ENCODE data around the gene PFKFB4.

The PFKFB4 gene

DNA sequence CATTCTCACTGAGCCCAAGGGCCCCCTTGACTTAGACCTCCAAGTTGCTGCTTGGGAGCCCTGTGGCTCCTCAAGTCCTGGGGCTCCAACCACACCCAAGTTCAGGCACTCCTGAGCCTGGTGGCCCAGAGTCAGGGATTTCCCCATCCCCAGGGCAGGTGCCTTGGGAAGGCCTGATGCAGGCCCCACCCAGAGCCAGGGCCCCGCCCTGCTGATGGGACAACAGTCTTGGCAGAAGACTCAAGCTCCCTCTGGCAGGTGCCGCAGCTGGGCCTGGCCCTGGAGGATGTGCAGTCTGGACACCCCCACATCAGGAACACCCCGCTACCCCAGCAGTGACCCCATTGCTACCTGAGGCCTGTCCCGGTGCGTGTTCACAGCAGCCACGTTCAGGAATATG lies 35.0 kb downstream of the PFKFB4 start:
- DNase-seq (ENCODE audit: low spot score), result no peak
- TF ChIP-seq, protein P1, sequence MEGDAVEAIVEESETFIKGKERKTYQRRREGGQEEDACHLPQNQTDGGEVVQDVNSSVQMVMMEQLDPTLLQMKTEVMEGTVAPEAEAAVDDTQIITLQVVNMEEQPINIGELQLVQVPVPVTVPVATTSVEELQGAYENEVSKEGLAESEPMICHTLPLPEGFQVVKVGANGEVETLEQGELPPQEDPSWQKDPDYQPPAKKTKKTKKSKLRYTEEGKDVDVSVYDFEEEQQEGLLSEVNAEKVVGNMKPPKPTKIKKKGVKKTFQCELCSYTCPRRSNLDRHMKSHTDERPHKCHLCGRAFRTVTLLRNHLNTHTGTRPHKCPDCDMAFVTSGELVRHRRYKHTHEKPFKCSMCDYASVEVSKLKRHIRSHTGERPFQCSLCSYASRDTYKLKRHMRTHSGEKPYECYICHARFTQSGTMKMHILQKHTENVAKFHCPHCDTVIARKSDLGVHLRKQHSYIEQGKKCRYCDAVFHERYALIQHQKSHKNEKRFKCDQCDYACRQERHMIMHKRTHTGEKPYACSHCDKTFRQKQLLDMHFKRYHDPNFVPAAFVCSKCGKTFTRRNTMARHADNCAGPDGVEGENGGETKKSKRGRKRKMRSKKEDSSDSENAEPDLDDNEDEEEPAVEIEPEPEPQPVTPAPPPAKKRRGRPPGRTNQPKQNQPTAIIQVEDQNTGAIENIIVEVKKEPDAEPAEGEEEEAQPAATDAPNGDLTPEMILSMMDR (IDR thresholded peaks at IDR 0.05; ENCODE audit: extremely low read depth, missing control alignments), result no peak

DNA sequence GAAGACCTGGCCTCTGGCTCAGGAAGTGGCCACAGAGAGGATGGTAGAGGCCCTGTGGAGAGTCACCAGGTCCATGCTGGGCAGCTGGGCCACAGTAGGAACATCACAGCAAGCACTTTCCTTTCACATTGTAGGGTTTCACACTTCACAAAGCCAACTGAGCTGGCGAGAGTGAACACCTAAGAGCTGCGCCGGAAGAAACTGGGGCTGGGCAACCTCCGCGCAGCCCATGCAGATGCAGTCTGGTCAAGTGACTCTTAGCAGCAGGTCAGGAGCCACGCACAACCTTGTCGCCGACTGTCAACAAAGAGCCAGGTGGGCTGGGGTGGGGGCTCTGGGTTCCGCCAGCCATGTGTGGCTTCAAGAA lies 37.3 kb downstream of the PFKFB4 start:
- DNase-seq (ENCODE audit: low spot score), result no peak
- TF ChIP-seq, protein P1 (IDR thresholded peaks at IDR 0.05; ENCODE audit: extremely low read depth, missing control alignments), result no peak

DNA sequence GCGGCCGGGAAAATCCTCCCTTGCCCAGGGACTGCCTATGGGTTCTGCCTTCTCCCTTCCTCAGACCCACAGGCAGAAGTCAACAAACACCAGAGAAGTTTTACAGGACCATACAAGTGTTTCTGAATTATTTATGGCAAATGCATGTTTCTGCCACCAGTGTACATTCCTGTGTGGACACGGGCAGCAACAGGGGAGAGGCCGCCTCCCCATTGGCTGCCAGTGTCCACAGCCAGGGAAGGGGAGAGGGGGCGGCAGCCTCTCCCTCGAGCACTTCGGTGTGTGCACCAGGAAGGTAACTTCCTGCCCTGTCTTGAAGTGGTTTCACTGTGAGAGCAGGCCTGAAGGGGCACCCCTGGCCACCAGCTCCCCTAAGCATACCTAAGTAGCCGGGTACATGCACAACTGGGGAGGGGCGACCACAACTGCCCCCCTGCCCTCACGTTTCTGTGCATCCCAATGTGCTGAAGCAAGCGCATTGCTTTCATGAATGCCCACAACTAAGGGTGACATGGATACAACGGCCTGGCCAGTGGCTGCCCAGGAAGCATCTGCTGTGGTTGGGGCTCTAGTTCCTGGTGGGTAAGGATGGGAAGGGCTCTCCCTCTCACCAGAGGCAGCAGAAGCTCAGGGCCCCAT lies 37.8 kb downstream of the PFKFB4 start:
- no peak for DNase-seq (ENCODE audit: low spot score)
- TF ChIP-seq, protein P1 (IDR thresholded peaks at IDR 0.05; ENCODE audit: extremely low read depth, missing control alignments), result no peak

DNA sequence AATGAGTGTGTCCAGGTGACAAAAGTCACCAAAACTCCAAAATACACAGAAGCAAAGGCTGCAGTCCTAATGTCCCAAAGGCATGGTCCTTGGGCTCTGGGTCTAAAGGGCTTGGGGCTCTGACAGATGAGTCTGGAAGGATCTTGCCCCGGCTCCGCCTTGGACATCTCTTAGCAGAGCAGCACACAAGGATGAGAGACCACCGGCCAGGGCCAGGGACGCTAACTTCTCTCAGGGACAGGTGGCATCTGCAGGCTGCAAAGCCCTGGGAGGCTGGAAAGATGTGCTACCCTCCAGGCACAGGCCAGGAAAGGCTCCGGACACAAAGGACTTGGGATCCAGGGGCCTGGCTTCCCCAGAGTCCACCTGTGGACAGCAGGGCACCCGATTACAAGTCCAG lies 38.5 kb downstream of the PFKFB4 start:
- no peak for DNase-seq (ENCODE audit: low spot score)

DNA sequence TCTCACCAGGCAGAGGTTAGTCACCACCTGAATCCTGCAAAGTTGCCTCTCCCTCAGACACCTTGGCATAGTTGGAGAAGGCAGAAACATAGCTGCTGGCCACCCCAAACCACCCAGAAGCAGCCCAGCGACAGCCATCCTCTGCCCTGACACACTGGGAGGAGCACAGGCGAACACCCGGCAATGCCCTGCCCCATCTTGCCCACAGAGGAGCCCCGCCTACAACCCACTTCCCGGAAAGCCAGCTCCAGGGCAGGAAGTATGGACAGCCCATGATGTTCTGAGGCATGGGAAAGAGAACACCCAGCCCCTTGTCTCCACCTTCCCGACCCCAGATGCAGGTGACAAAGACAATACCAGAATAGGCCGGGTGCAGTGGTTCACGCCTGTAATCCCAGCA lies 40.0 kb downstream of the PFKFB4 start:
- TF ChIP-seq, protein P1 (IDR thresholded peaks at IDR 0.05; ENCODE audit: extremely low read depth, missing control alignments), result no peak
- no peak for DNase-seq (ENCODE audit: low spot score)

More for the DNA sequence above, 38.5 kb downstream of the PFKFB4 start:
- TF ChIP-seq, protein P1 (IDR thresholded peaks at IDR 0.05; ENCODE audit: extremely low read depth, missing control alignments), result no peak

- DNase-seq (ENCODE audit: low spot score), result no peak
- TF ChIP-seq, protein P1 (IDR thresholded peaks at IDR 0.05; ENCODE audit: extremely low read depth, missing control alignments), result no peak
These were observed 42.0 kb downstream of the PFKFB4 start for GRCh38 chr3:48514431-48515227.

DNA sequence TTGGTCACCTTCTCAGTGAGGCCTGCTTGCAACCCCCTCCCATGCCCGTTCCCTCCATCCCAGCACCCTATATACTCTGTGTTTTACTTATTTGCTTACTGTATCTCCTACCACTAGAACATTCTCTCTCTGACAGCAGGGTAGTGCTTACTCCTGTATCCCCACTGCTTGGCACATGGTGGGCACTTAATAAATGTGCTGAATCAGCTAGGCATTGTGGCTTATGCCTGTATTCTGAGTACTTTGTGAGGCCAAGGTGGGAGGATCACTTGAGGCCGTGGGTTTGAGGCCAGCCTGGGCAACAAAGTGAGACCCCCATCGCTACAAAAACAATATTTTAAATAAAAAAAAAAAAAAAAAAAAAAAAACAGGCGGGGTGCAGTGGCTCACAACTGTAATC lies 45.1 kb downstream of the PFKFB4 start:
- TF ChIP-seq, protein P1 (IDR thresholded peaks at IDR 0.05; ENCODE audit: extremely low read depth, missing control alignments), result no peak
- no peak for DNase-seq (ENCODE audit: low spot score)

Measured in GM20000 (cell line).